Measurements from ENCODE around the gene TRIM16. TPM values are rescaled to one million over a fixed set of nuclear protein-coding genes. Genes with fewer than 3 reads are reported as not detected.
"Not testable (repeated sequence)": the region's sequence is repeated elsewhere in the genome, so short reads cannot be mapped to it uniquely, and the experiment has no call there.

The TRIM16 gene
- total RNA-seq: 10 to 100 TPM; 30.4 to 36.1 TPM
- 10 to 100 TPM; 34.7 to 45.7 TPM for polyA plus RNA-seq (ENCODE audit: insufficient read length in 2 of 2)
- long read RNA-seq, donor 1, partial matches to known transcripts: 6 of 6 reads
- long read RNA-seq, donor 1, other reads (novel, unspliced or antisense): 0 of 6 reads
- long read RNA-seq, donor 2, partial matches to known transcripts: 0 of 2 reads
- long read RNA-seq, donor 2, other reads (novel, unspliced or antisense): 0 of 2 reads
- long read RNA-seq, donor 3: 0 reads
- long read RNA-seq, donor 4: 0 reads

DNA sequence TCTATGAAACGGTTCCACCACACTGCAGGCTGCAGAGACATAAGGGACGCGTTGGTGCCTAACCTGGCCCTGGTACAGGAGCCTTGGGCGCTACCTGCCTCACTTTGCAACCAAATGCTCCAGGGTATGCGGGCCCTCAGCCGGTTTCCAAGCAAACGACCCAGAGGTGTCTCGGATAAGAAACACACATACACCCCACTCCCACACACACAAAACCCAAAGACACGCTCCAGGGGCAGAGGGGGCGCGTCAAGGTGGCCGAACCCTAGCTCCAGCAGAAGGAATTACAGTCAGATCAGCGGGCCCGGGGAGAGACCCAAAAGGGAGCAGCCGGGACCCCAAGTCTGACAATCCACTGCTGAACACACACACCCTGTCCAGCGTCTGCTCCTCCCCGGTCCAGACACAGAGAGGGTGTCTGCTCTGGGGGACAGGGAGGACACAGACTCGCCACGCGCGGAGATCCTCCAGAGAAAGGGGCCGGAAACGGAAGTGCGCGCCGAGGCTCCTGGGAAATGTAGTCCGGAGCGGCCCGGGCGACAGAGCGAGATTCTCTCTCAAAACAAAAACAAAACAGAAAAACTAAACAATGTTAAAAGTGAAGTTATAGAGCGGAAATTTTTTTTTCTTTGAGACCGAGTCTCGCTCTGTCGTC lies at the start of gene TRIM16:
Gene TRIM16, minus strand, starts transcription at position 488 of the 655 bp plus-strand sequence. CDS start 32,702 bp downstream, outside the sequence.
- H3K9me3 ChIP-seq (ENCODE audit: control insufficient read depth, insufficient read depth, low read length); H3K27ac ChIP-seq (ENCODE audit: low read depth, low read length); H3K27me3 ChIP-seq (ENCODE audit: control insufficient read depth, insufficient read depth, low read length); H3K4me1 ChIP-seq (ENCODE audit: control insufficient read depth, insufficient read depth, low read length); H3K36me3 ChIP-seq (ENCODE audit: control insufficient read depth, insufficient read depth, low read length): not testable (repeated sequence)
- 4% methylated on average over 12 of the region's 35 CpGs for WGBS (ENCODE audit: insufficient coverage)
- DNase-seq (ENCODE audit: low read depth in 4 of 6, low spot score in 6 of 6): peak; percentile 38 to 93 (median 58)
- H3K4me3 ChIP-seq (ENCODE audit: low read depth, low read length): peak within 1 kb of the TSS; percentile 71

DNA sequence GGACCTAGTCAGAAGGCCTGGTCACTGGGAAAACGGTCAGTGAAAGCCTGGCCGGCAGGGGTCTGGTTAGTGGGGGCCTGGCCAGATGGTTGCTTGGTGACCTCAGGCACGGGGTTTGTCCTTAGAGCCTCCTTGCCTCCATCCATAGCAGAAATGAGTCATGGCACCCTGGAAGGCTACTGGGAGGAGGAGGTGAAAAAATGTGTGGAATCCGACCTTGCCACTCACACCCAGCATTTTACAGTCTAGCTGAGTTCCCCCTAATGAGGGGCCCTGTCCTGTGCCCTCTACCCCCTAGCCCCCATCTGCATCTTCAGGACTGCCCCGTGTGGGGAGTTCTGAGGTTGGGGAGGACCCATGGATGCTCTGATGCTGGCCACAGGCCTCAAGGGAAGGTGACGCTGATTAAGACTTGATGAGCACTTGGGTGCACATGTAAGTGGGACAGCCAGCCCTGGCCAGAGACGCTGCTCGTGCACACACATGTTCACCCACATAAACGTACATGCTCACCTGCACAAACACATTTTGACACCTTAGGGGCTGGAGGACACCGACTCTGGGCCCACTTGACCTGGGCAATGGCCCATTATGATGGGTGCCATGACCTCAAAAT lies 49.2 kb upstream of the TRIM16 start:
- not testable (repeated sequence) for H3K36me3 ChIP-seq (ENCODE audit: control insufficient read depth, insufficient read depth, low read length); DNase-seq (ENCODE audit: low read depth in 4 of 6, low spot score in 6 of 6); H3K4me1 ChIP-seq (ENCODE audit: control insufficient read depth, insufficient read depth, low read length); H3K27ac ChIP-seq (ENCODE audit: low read depth, low read length); H3K4me3 ChIP-seq (ENCODE audit: low read depth, low read length); H3K9me3 ChIP-seq (ENCODE audit: control insufficient read depth, insufficient read depth, low read length); H3K27me3 ChIP-seq (ENCODE audit: control insufficient read depth, insufficient read depth, low read length)
- 100% methylated on average over 3 of the region's 10 CpGs for WGBS (ENCODE audit: insufficient coverage)

DNA sequence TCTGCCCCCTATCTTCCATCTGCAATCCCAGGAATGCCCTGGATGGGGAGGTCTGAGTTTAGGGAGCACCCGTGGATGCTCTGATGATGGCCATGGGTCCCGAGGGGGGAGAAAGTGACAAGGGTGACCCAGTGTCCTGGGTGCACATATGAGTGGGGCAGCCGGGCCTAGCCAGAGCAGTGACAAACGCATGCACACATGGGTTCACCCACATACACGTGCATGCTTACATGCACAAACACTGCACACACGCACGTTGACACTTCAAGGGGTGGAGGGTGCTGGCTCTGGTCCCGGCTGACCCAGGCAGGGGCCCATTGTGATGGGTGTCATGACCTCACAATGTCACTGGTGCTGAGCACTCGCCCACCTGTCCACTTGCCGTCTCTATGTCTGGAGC lies 47.8 kb upstream of the TRIM16 start, which contains the start of gene TBC1D26:
Gene TBC1D26, plus strand, starts transcription at position 384 of the 400 bp plus-strand sequence. CDS start 3,066 bp downstream, outside the sequence.
- H3K27ac ChIP-seq (ENCODE audit: low read depth, low read length); H3K4me1 ChIP-seq (ENCODE audit: control insufficient read depth, insufficient read depth, low read length); H3K36me3 ChIP-seq (ENCODE audit: control insufficient read depth, insufficient read depth, low read length); DNase-seq (ENCODE audit: low read depth in 4 of 6, low spot score in 6 of 6); H3K27me3 ChIP-seq (ENCODE audit: control insufficient read depth, insufficient read depth, low read length); H3K9me3 ChIP-seq (ENCODE audit: control insufficient read depth, insufficient read depth, low read length); H3K4me3 ChIP-seq (ENCODE audit: low read depth, low read length): not testable (repeated sequence)
- 67% methylated on average over 4 of the region's 10 CpGs for WGBS (ENCODE audit: insufficient coverage)

DNA sequence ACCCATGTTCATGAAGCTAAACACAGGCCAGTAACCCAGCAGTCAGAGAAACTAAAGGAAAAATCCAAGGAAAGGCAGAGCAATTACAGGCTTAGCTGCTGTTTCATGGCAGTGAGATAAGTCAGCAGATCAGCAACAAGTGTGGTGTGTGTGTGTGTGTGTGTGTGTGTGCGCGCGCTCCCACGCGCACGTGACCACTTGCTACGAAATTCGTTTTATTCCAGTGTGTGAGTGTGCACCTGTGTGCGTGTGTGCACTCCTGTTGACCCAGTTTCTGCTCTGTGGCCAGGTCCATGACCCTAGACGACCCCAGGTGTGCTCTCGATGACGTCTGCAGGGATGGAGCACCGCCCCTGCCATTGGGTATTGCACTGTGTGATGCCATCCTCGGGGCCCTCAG lies 46.4 kb upstream of the TRIM16 start:
- H3K27ac ChIP-seq (ENCODE audit: low read depth, low read length); H3K36me3 ChIP-seq (ENCODE audit: control insufficient read depth, insufficient read depth, low read length); H3K27me3 ChIP-seq (ENCODE audit: control insufficient read depth, insufficient read depth, low read length); DNase-seq (ENCODE audit: low read depth in 4 of 6, low spot score in 6 of 6); H3K4me1 ChIP-seq (ENCODE audit: control insufficient read depth, insufficient read depth, low read length); H3K4me3 ChIP-seq (ENCODE audit: low read depth, low read length); H3K9me3 ChIP-seq (ENCODE audit: control insufficient read depth, insufficient read depth, low read length): not testable (repeated sequence)
- no CpG with 5 or more reads among the region's 14 CpGs for WGBS (ENCODE audit: insufficient coverage)

DNA sequence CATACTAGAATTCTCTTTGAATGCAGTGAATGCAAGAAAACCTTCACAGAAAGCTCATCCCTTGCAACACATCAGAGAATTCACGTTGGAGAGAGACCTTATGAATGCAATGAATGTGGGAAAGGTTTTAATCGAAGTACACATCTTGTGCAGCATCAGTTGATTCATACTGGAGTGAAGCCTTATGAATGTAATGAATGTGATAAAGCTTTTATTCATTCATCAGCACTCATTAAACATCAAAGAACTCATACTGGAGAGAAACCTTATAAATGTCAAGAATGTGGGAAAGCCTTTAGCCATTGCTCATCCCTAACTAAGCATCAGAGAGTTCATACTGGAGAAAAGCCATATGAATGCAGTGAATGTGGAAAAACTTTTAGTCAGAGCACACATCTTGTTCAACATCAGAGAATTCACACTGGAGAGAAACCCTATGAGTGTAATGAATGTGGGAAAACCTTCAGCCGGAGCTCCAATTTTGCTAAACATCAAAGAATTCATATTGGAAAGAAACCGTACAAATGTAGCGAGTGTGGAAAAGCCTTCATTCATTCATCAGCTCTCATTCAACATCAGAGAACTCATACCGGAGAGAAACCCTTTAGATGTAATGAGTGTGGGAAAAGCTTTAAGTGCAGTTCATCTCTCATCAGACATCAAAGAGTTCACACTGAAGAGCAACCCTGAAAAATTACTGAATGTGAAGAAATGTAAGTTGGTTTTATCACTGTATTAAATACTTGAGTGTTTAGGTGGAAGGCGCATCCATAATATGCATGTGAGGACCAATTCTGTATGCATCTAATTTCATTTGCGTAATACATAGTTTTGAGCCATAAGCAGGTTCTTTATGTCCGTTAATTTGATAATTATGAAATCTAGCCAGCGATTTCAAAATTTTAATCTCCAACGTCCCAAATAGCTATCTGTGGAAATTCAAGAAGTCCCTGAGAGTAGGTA lies 32.8 kb upstream of the TRIM16 start:
- H3K27ac ChIP-seq (ENCODE audit: low read depth, low read length); H3K4me3 ChIP-seq (ENCODE audit: low read depth, low read length); H3K27me3 ChIP-seq (ENCODE audit: control insufficient read depth, insufficient read depth, low read length); H3K4me1 ChIP-seq (ENCODE audit: control insufficient read depth, insufficient read depth, low read length); DNase-seq (ENCODE audit: low read depth in 4 of 6, low spot score in 6 of 6); H3K36me3 ChIP-seq (ENCODE audit: control insufficient read depth, insufficient read depth, low read length): not testable (repeated sequence)
- no CpG with 5 or more reads among the region's 11 CpGs for WGBS (ENCODE audit: insufficient coverage)
- H3K9me3 ChIP-seq (ENCODE audit: control insufficient read depth, insufficient read depth, low read length): peaks cover 11% of the 10 kb centered on the region

DNA sequence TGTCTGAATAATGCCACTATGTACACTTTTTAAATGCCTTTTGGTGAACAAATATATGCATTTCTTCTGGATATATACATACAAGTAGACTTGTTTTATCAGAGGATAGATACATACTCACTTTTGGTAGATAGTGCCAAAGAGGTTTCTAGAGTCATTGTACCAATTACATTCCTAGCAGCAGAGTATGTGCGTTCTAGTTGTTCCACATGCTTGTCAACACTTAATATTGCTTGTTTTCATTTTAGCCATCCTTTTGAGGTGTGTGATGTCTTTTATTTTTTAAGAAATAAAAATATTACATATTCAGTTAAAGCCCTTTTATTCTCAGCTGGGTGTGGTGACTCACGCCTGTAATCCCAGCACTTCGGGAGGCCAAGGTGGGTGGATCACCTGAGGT lies 24.8 kb upstream of the TRIM16 start:
- not testable (repeated sequence) for H3K4me1 ChIP-seq (ENCODE audit: control insufficient read depth, insufficient read depth, low read length); H3K27me3 ChIP-seq (ENCODE audit: control insufficient read depth, insufficient read depth, low read length); H3K4me3 ChIP-seq (ENCODE audit: low read depth, low read length); DNase-seq (ENCODE audit: low read depth in 4 of 6, low spot score in 6 of 6); H3K27ac ChIP-seq (ENCODE audit: low read depth, low read length); H3K9me3 ChIP-seq (ENCODE audit: control insufficient read depth, insufficient read depth, low read length)
- no CpG with 5 or more reads among the region's 3 CpGs for WGBS (ENCODE audit: insufficient coverage)
- H3K36me3 ChIP-seq (ENCODE audit: control insufficient read depth, insufficient read depth, low read length): peaks cover 16% of the 10 kb centered on the region

DNA sequence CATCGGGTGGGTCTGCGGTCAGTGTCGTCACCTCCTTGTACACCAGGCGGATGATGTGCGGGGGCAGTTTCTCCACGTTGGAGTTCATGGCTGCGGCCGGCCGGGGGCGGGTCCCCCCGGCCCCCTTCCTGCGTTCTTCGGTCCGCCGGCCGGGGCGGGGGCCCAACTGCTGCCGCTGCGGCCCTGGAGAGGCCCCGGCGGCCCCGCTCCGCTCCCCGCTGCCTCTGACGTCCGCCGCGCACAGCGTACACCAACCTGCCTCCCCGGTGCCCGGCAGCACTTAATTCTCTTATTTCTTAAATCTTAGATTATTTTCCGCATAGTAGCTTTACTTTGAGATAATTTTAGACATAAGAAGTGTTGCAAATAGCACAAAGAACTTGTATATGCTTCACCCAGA lies 20.7 kb upstream of the TRIM16 start:
- DNase-seq (ENCODE audit: low read depth in 4 of 6, low spot score in 6 of 6); H3K4me1 ChIP-seq (ENCODE audit: control insufficient read depth, insufficient read depth, low read length); H3K4me3 ChIP-seq (ENCODE audit: low read depth, low read length); H3K27ac ChIP-seq (ENCODE audit: low read depth, low read length); H3K9me3 ChIP-seq (ENCODE audit: control insufficient read depth, insufficient read depth, low read length); H3K27me3 ChIP-seq (ENCODE audit: control insufficient read depth, insufficient read depth, low read length): not testable (repeated sequence)
- peaks cover 20% of the 10 kb centered on the region for H3K36me3 ChIP-seq (ENCODE audit: control insufficient read depth, insufficient read depth, low read length)
- WGBS (ENCODE audit: insufficient coverage): 98% methylated on average over 17 of the region's 32 CpGs

DNA sequence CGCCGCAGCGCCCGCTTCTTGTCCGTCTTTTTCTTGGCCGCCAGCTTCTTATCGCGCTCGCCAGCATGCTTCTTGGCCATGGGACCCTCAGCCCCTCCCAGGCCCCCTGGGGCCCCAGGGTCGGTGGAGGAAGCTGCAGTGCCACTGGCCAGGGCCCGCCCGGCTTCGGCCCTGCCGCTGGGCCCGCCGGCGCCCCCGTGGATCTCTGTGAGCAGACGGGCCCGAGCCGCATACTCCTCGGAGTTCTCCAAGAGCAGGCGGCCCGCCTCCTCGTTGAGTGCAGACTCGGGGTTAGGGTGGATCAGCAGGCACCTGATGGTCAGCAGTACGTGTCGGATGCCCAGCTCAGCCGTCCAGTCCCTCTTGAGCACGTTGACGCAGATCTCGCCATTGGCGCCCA lies 20.1 kb upstream of the TRIM16 start:
- not testable (repeated sequence) for H3K4me3 ChIP-seq (ENCODE audit: low read depth, low read length); H3K27me3 ChIP-seq (ENCODE audit: control insufficient read depth, insufficient read depth, low read length); H3K4me1 ChIP-seq (ENCODE audit: control insufficient read depth, insufficient read depth, low read length); H3K9me3 ChIP-seq (ENCODE audit: control insufficient read depth, insufficient read depth, low read length); DNase-seq (ENCODE audit: low read depth in 4 of 6, low spot score in 6 of 6); H3K27ac ChIP-seq (ENCODE audit: low read depth, low read length)
- H3K36me3 ChIP-seq (ENCODE audit: control insufficient read depth, insufficient read depth, low read length): peaks cover 20% of the 10 kb centered on the region
- WGBS (ENCODE audit: insufficient coverage): 97% methylated on average over 5 of the region's 33 CpGs

DNA sequence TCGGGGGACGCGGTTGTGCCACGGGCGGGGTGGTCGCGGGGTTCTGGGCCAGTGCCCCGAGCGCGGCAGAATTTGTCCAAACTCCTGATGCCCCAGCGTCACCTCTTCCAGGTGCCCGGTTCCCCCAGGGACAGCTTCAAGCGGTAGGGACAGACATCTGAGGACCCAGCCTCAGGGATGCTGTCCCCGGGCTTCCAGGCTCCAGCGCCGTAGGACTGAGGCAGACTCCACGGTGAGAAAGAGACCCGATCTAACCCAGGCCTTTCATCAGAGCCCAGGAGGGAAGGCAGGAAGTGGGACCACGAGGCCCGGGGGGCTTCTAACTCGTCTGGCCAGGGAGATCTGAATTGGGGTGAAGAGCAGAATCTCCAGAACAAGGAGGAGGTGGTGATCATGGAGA lies 15.8 kb upstream of the TRIM16 start:
- not testable (repeated sequence) for H3K9me3 ChIP-seq (ENCODE audit: control insufficient read depth, insufficient read depth, low read length); DNase-seq (ENCODE audit: low read depth in 4 of 6, low spot score in 6 of 6); H3K27me3 ChIP-seq (ENCODE audit: control insufficient read depth, insufficient read depth, low read length); H3K4me1 ChIP-seq (ENCODE audit: control insufficient read depth, insufficient read depth, low read length); H3K36me3 ChIP-seq (ENCODE audit: control insufficient read depth, insufficient read depth, low read length)
- WGBS (ENCODE audit: insufficient coverage): 0% methylated on average over 7 of the region's 21 CpGs
- H3K4me3 ChIP-seq (ENCODE audit: low read depth, low read length): peak overlapping the region; percentile 56
- peak overlapping the region; percentile 47 for H3K27ac ChIP-seq (ENCODE audit: low read depth, low read length)

Data from spinal cord (tissue), 10 donors.